Activated naive CD8-positive, alpha-beta T cell treated with anti-CD3 and anti-CD28 coated beads, Interleukin-2, amount 10 ng/mL, durations not matched to agents 7 days and 5 days (primary cell): ENCODE measurements around the gene RSRP1. TPM values are rescaled to one million over a fixed set of nuclear protein-coding genes. Genes with fewer than 3 reads are reported as not detected.
"Not testable (repeated sequence)": the region's sequence is repeated elsewhere in the genome, so short reads cannot be mapped to it uniquely, and the experiment has no call there.

Experiments used
- ATAC-seq: fragments of 150-1000 bp; cut with Tn5 transposase; one replicate; pipeline ENCODE4 v1.10.0; 2021; ENCODE audit warnings: low read depth, moderate library complexity
- POLR2A ChIA-PET: fragments of 350-600 bp; sonication (Branson Sonifier 250); formaldehyde crosslinking; loops from one replicate; lab custom pipeline; 2021; ENCODE audit warnings: antibody characterized with exemption; lab: Charles Lee
- DNase-seq: peaks from one replicate; pipeline ENCODE4 v3.0.0; 2021
- H3K27ac Mint-ChIP-seq: one replicate; pipeline ENCODE4 v1.8.0; 2022; ENCODE audit warnings: mild to moderate bottlenecking, mixed read lengths
- H3K27me3 Mint-ChIP-seq: one replicate; pipeline ENCODE4 v1.8.0; 2022; ENCODE audit warnings: mild to moderate bottlenecking, moderate library complexity, mixed read lengths
- H3K36me3 Mint-ChIP-seq: one replicate; pipeline ENCODE4 v1.8.0; 2021; ENCODE audit warnings: mild to moderate bottlenecking, mixed read lengths
- H3K4me1 Mint-ChIP-seq: one replicate; pipeline ENCODE4 v1.8.0; 2021; ENCODE audit warnings: mixed read lengths
- H3K4me3 Mint-ChIP-seq: one replicate; pipeline ENCODE4 v1.8.0; 2022; ENCODE audit warnings: mild to moderate bottlenecking, moderate library complexity, mixed read lengths
- H3K9me3 Mint-ChIP-seq: one replicate; pipeline ENCODE4 v1.8.0; 2021; ENCODE audit warnings: mixed read lengths
- total RNA-seq, 2 experiments: library from RNA; stranded (reverse); gene quantifications; one replicate each; pipeline ENCODE4 v1.2.3, GENCODE V29; 2021

The RSRP1 gene
- total RNA-seq, 2 experiments from 2014 or later: 292 to 305 TPM

DNA sequence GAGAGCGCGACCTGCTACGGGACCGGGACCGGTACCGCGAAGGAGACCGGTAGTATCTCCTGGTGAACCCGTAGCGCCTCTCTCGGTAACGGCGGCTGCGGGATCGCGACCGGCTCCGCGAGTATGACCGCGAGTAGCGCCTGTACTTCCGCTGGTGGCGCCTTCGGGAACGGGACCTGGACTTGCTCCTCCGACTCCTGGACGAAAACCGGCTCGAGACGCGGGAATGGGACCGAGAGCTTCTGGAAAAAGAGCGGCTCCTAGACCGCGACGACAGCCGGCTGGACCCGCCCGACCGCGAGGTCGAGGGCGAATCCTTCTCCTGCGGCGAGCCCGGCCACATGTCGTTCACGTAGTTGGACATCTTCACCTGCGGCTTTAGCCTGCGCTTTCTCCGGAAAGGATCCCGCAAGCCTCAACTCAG, 642 bp downstream of the RSRP1 start:
- peak overlapping the region; percentile 99 for H3K27ac Mint-ChIP-seq
- H3K36me3 Mint-ChIP-seq: peaks cover 35% of the 10 kb centered on the region
- peaks cover 37% of the 10 kb centered on the region for H3K4me1 Mint-ChIP-seq
- H3K4me3 Mint-ChIP-seq: peak overlapping the region; percentile 90
- H3K27me3 Mint-ChIP-seq: no peaks in the 10 kb centered on the region
- POLR2A ChIA-PET: interaction anchor here (0.7 to 4.2 kb wide), 17 partner anchors 8 to 604 kb away, joined by 3 to 82 read pairs (median 5); partner anchors contain the start of genes MACO1, MTFR1L and SYF2
- peak; percentile 70 for DNase-seq
- no peaks in the 10 kb centered on the region for H3K9me3 Mint-ChIP-seq
- peak; percentile 5 for ATAC-seq

DNA sequence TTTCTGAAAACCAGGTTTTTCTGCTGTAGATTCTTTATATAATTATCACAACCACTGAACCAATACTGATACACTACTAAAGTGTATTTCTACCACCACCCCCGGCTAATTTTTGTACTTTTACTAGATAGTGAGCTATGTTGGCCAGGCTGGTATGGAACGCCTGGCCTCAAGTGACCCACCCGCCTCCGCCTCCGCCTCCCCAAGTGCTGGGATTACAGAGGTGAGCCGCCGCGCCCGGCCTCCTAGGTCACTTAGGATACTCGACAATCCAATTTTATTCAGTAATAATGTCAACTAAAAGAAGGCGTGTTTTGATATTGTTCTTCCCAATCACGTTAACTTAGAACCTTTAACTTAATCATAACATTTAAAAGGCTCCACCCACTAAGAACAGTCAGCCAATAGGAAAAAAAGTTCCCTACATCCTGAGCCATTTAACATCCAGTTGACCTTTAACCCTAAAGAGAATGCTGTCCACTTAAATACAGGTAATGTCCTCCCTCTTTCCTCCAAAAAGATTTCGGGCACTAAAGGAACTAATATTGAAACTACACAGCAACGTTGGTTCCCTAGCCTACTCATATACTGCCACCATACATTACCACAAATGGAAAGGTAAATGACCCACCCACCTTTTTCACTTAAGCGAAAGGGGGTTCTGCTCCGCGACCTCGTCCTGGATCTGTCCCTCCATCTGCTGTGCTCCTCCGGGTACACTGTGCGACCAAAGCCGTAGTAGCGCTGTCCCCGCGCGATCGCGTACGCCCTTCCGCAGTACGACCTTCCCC, 1.2 kb downstream of the RSRP1 start:
- Mint-ChIP-seq H3K4me1 (peaks cover 40% of the 10 kb centered on the region), H3K36me3 (peaks cover 35% of the 10 kb centered on the region), H3K27ac (peak overlapping the region; percentile 99), H3K9me3 (no peaks in the 10 kb centered on the region), H3K27me3 (no peaks in the 10 kb centered on the region), H3K4me3 (peak overlapping the region; percentile 90)
- DNase-seq (no peak), ATAC-seq (peak; percentile 12)
- POLR2A ChIA-PET: interaction anchor here (0.5 to 4.2 kb wide), 7 partner anchors 10 to 1244 kb away, joined by 3 to 82 read pairs (median 8); partner anchors contain the start of genes MACO1, MTFR1L and SYF2

DNA sequence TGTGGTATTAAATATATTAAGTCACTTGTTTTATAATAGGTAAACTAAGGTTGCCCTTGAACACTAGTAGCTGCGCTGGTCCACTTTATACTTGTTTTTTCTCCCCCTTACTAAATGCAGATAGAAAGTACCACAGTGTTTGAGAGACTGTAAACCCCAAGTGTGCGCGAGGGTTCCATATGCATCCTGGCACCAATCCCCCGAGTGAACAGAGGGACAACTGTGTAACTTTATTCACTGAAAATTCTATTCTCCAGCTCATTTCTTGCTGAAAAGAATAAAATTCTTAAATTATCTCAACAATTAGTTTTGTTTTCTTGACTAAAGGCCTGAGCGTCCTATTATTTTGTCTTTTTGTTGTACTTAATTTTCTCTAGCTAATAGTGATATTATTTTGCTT, 1.9 kb downstream of the RSRP1 start:
- peaks cover 35% of the 10 kb centered on the region for H3K36me3 Mint-ChIP-seq
- peak overlapping the region; percentile 35 for H3K27ac Mint-ChIP-seq
- POLR2A ChIA-PET: interaction anchor here (0.5 to 4.2 kb wide), 4 partner anchors 9 to 1243 kb away, joined by 3 to 82 read pairs (median 7); partner anchors contain the start of genes MACO1 and SYF2
- peaks cover 43% of the 10 kb centered on the region for H3K4me1 Mint-ChIP-seq
- H3K27me3 Mint-ChIP-seq: no peaks in the 10 kb centered on the region
- H3K4me3 Mint-ChIP-seq: peak overlapping the region; percentile 90
- ATAC-seq: no peak
- no peak for DNase-seq
- H3K9me3 Mint-ChIP-seq: no peaks in the 10 kb centered on the region

GRCh38 chr1:25243907-25244306, 3.3 kb downstream of the RSRP1 start:
- no peak for ATAC-seq
- Mint-ChIP-seq H3K27ac (no peak overlapping the region), H3K4me3 (peak overlapping the region; percentile 55), H3K36me3 (peaks cover 39% of the 10 kb centered on the region), H3K27me3 (no peaks in the 10 kb centered on the region), H3K4me1 (peaks cover 53% of the 10 kb centered on the region), H3K9me3 (no peaks in the 10 kb centered on the region)
- DNase-seq: no peak
- POLR2A ChIA-PET: interaction anchor here (4.2 kb wide), 1 partner anchor 11 kb away, joined by 82 read pairs; the partner anchor contains the start of gene SYF2

DNA sequence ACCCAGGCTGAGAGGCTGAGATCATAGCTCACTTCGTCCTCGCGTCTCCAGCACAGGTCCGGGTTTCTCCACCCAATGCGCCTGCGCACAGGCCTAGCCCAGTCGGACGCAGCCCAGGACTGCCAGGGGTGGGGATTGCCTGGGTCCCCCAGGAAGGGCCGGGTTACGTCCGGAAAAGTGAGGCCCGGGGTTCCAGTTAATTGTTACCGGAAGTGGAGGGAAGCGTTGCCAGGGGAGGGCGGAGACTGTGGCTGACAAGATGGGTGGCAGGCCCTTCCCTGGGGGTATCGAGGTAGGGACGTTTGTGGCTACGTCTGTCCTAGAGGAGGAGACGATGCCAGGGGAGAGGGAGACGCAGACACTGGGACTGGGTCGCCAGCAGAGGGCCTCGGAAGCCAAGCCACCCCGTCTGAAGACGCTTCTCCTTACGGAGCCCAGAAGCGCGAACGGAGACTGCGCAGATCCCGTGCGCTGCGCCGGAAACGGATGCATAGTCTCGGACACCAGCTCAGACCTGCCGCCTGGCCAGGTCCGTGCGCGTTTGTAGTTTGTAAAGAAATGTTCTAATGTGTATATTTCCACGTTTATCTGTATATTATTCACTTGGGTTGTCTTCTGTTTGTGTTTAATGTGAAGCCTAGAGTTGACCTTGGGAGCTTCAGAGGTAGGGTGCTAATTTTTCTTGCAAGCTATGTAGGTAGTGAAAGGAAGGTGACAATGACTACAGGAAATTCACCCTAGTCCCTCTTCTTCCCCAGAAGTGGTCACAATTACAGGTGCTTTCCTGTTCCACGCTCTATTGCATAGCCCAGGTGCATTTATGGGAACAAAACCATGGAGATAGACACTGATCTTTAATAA, 7.3 kb downstream of the RSRP1 start:
- peaks cover 42% of the 10 kb centered on the region for H3K4me1 Mint-ChIP-seq
- peaks cover 23% of the 10 kb centered on the region for H3K36me3 Mint-ChIP-seq
- H3K27ac Mint-ChIP-seq: peak overlapping the region; percentile 92
- peak; percentile 89 for ATAC-seq
- H3K27me3 Mint-ChIP-seq: no peaks in the 10 kb centered on the region
- DNase-seq: peak; percentile 89
- no peaks in the 10 kb centered on the region for H3K9me3 Mint-ChIP-seq
- POLR2A ChIA-PET: interaction anchor here (0.6 to 1.8 kb wide), 6 partner anchors 8 to 735 kb away, joined by 3 to 7 read pairs (median 6); partner anchors contain the start of gene SYF2
- peak overlapping the region; percentile 89 for H3K4me3 Mint-ChIP-seq

DNA sequence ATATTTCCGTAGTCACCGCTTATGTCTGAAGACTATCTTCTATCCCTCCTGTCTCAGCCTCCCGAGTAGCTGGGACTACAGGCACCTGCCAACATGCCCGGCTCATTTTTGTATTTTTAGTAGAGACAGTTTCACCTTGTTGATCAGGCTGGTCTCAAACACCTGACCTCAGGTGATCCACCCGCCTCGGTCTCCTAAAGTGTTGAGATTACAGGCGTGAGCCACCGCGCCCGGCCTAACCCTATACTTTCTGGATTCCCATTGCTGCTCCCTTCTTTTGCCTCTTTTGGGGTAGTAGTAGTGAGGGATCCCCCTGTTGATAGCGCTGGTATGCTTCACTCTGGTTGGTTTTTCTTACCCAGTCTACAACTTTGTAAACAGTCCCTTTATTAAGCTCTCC, 9.2 kb downstream of the RSRP1 start:
- ATAC-seq: no peak
- no peak overlapping the region for H3K27ac Mint-ChIP-seq
- H3K27me3 Mint-ChIP-seq: no peaks in the 10 kb centered on the region
- POLR2A ChIA-PET: interaction anchor here (1.8 kb wide), 1 partner anchor 9 kb away, joined by 7 read pairs; the partner anchor contains the start of gene RSRP1
- H3K4me3 Mint-ChIP-seq: no peak overlapping the region
- peaks cover 17% of the 10 kb centered on the region for H3K36me3 Mint-ChIP-seq
- H3K9me3 Mint-ChIP-seq: no peaks in the 10 kb centered on the region
- peaks cover 32% of the 10 kb centered on the region for H3K4me1 Mint-ChIP-seq
- no peak for DNase-seq

DNA sequence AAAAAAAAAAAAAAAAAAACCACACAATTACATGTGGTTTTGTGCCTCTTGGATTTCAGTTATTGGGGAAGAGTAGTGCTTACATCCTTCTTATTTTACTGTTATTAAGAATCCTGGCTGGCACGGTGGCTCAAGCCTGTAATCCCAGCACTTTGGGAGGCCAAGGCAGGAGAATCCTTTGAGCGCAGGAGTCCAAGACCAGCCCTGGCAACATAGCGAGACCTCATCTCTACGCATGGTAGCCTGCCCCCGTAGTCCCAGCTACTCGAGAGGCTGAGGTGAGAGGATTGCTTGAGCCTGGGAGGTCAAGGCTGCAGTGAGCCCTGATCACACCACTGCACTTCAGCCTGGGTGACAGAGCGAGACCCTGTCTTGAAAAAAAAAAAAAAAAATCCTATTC, 11.0 kb downstream of the RSRP1 start:
- H3K27ac Mint-ChIP-seq, ATAC-seq, H3K27me3 Mint-ChIP-seq, DNase-seq, H3K4me3 Mint-ChIP-seq, H3K9me3 Mint-ChIP-seq: not testable (repeated sequence)
- POLR2A ChIA-PET: interaction anchor here (1.7 kb wide), 1 partner anchor 11 kb away, joined by 8 read pairs; the partner anchor contains the start of gene RSRP1
- Mint-ChIP-seq H3K4me1 (peaks cover 27% of the 10 kb centered on the region), H3K36me3 (peaks cover 11% of the 10 kb centered on the region)

GRCh38 chr1:25235411-25235810, 11.8 kb downstream of the RSRP1 start:
- H3K9me3 Mint-ChIP-seq, ATAC-seq, H3K27ac Mint-ChIP-seq, H3K4me3 Mint-ChIP-seq, H3K27me3 Mint-ChIP-seq, DNase-seq: not testable (repeated sequence)
- H3K36me3 Mint-ChIP-seq: peaks cover 11% of the 10 kb centered on the region
- POLR2A ChIA-PET: interaction anchor here (1.7 kb wide), 1 partner anchor 12 kb away, joined by 8 read pairs; the partner anchor contains the start of gene RSRP1
- peaks cover 27% of the 10 kb centered on the region for H3K4me1 Mint-ChIP-seq

DNA sequence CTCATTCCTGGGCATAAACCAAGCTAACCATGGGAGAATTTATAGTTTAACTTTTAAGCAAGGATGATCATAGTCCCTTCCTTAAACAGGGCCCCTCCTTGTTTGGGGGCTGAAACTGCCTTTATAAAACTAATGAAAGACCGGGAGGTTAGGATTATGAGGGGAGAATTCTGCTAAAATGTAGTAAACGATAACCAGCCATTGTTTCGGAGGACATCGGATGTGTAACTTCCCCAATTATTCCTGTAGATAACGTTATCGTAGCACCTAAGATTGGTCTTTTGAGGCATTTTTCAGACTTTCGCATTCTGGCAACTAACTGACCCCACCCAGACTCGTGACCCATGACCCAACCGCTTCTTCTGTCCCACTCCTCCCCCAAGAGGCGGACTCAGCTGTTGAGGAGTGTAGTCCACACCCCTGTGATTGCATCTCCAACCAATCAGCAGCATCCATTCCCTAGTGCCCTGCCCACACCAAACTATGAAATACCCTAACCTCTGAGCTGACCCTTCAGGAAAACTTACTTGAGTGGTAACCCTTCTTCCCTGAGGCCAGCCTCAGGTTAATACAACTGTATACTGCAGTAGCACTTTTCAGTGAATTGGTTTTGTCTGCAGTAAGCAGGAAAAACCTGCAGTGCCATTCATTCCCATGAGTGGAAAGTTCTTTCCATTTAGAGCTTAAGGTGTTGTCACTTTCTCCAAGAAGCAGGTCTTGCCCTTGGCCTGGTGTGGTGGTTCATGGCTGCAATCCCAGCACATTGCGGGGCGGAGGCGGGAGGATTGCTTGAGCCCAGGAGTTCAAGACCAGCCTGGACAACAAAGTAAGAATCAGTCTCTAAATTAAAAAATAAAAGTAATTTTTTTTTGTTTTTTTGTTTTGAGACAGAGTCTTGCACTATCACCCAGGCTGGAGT, 14.1 kb downstream of the RSRP1 start:
- ATAC-seq (peak; percentile 72), DNase-seq (peak; percentile 55)
- H3K36me3 Mint-ChIP-seq: peaks cover 9% of the 10 kb centered on the region
- H3K9me3 Mint-ChIP-seq: no peaks in the 10 kb centered on the region
- no peaks in the 10 kb centered on the region for H3K27me3 Mint-ChIP-seq
- POLR2A ChIA-PET: interaction anchor here (0.6 to 3.1 kb wide), 17 partner anchors 10 to 747 kb away, joined by 3 to 82 read pairs (median 4); partner anchors contain the start of genes RSRP1 and RUNX3
- H3K4me1 Mint-ChIP-seq: peaks cover 22% of the 10 kb centered on the region
- no peak overlapping the region for H3K4me3 Mint-ChIP-seq
- H3K27ac Mint-ChIP-seq: no peak overlapping the region

DNA sequence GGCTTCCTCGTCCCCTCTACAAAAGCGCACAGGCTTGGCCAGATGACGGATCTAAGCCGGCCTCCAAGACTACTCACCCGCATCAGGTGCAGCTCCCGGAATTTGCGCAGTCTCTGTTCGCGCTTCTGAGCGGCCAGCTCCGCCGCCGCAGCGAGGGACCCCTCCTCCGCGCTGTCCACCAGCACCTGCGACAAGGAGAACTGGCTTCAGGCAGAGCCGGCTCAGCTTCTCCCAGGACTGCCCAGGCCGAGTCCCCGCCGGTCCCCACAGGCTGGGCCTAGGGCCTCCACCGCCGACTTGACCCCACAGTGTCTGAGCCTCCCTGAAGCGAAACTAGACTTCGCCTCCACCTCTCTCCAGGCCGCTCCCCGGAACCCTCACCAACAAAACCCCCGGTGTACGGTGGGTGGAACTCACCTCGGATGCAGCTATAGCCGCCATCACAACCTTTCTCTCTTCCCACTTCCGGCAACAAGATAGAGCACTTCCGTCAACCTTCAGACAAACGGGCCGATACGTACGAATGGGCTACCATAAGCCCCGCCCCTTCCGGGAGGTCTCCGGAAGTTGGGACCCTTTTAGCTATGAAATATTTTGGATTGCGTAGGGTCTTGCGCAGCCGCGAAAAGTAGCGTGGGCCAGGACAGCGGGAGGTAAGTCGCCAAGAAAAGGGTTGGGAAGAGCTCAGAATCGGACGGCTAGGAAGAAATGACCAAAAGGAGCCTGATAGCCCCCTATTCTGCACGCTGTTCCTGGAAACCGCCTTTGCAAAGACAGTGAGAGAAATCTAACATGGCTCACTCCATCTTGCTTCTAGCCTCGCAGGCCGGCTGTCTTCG, 15.0 kb downstream of the RSRP1 start, which contains the start of gene SYF2:
SYF2 (minus strand) TSS at position 476 of the 839 bp plus-strand sequence; CDS start at position 441, 35 bp downstream.
- DNase-seq (peak; percentile 89), ATAC-seq (peak; percentile 86)
- Mint-ChIP-seq H3K4me3 (no peak within 1 kb of the TSS), H3K27me3 (no peaks in the 10 kb centered on the region), H3K27ac (no peak within 1 kb of the TSS), H3K9me3 (no peaks in the 10 kb centered on the region), H3K36me3 (peaks cover 16% of the 10 kb centered on the region), H3K4me1 (peaks cover 22% of the 10 kb centered on the region)
- POLR2A ChIA-PET: interaction anchor here (0.6 to 3.1 kb wide), 22 partner anchors 8 to 746 kb away, joined by 3 to 82 read pairs (median 4); partner anchors contain the start of genes CLIC4, MTFR1L, RSRP1 and RUNX3

DNA sequence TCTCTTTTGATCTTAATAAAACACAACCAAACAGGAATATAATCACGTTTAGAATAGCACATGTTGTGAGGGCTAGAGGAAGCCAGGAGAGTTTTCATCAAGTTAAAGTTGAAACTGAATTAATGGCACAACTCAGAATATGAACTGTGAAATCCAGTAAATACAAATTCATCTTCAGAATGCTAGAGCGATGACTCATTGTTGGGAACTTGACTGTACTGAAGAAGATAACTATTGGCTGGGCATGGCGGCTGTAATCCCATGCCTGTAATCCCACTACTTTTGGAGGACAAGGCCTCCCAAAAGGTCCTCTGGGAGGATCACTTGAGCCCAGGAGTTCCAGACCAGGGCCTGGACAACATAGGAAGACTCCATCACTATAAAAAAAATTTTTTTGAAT, 23.8 kb downstream of the RSRP1 start:
- Mint-ChIP-seq H3K9me3 (no peaks in the 10 kb centered on the region), H3K36me3 (peaks cover 31% of the 10 kb centered on the region), H3K4me1 (peaks cover 3% of the 10 kb centered on the region), H3K27ac (no peak overlapping the region), H3K27me3 (no peaks in the 10 kb centered on the region), H3K4me3 (no peak overlapping the region)
- POLR2A ChIA-PET: no interaction called here
- ATAC-seq (no peak), DNase-seq (no peak)
